Heart left ventricle (tissue), 13 donors: ENCODE data around the gene STRA8.

Experiments
- POLR2A ChIP-seq, 2 donors: fragments of 450-650 bp; IDR thresholded peaks; one replicate each; pipeline ENCODE4 v1.6.1; 2017; ENCODE audit warnings: antibody characterized with exemption in 2 of 2, mild to moderate bottlenecking in 2 of 2, moderate library complexity in 2 of 2
- TF ChIP-seq, protein P1 (sequence below), 12 donors: fragments of 200-600 bp; sonication (generic) in 4 of 12; IDR thresholded peaks; one replicate each; pipeline versions ENCODE4 v1.5.0 to v1.8.0; 2018 to 2022; ENCODE audit warnings: antibody characterized with exemption in 12 of 12, mild to moderate bottlenecking in 5 of 12
- donor health status: ischemic (EF 13 %, LVEDD 7.1; RV severe dilation, severe dysfunction).
- donor health status: DM: no; HTN: yes; CAD: no.
- donor health status: DM: no; HTN: no; CAD: no.
- donor health status: ischemic (EF 25% LVEDD 6.9; RV normal size, moderate dysfunction).
- donor health status: ischemic (EF 25% LVEDD 5.7; RV mildly dilated, moderate dysfunction).
- donor health status: ischemic (EF 35%, LVEDD 5.7; RV mildly dilated, moderate dysfunction).
- donor health status: nonischemic (EF 11% LVEDD 7.7; RV severe dilation, severe dysfunction).
- donor health status: DM: yes; HTN: yes; CAD: no.
- donor health status: PGD.
- donor health status: ischemic (EF 29% LVEDD 5.4; RV normal size, mild dysfunction).
- donor health status: nonischemic (EF 23%, LVEDD 6.1; RV moderate dilation, normal function).

DNA sequence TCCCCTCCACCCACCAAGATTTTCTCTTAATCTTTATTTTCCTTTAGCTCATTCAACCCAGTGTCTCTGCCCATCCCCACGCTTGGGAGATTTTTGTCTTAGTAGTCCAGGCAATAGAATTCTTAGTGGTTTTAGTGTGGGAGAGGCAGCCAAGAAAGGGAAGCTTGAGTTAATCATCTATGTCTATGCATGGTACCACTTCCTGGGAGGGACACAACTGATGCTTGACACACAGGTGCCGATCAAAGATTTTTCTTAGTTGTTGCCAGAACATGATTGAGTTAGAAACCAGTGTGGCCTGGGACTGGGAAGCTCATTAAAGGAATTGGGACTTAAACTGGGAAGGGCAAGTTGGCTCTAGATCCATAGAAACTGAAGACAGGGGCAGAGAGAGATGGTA lies 3.1 kb downstream of the STRA8 start:
- TF ChIP-seq POLR2A (IDR thresholded peaks at IDR 0.05) = no peak
- TF ChIP-seq, protein P1, sequence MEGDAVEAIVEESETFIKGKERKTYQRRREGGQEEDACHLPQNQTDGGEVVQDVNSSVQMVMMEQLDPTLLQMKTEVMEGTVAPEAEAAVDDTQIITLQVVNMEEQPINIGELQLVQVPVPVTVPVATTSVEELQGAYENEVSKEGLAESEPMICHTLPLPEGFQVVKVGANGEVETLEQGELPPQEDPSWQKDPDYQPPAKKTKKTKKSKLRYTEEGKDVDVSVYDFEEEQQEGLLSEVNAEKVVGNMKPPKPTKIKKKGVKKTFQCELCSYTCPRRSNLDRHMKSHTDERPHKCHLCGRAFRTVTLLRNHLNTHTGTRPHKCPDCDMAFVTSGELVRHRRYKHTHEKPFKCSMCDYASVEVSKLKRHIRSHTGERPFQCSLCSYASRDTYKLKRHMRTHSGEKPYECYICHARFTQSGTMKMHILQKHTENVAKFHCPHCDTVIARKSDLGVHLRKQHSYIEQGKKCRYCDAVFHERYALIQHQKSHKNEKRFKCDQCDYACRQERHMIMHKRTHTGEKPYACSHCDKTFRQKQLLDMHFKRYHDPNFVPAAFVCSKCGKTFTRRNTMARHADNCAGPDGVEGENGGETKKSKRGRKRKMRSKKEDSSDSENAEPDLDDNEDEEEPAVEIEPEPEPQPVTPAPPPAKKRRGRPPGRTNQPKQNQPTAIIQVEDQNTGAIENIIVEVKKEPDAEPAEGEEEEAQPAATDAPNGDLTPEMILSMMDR (IDR thresholded peaks at IDR 0.05) = no peak
